ENCODE results near the gene TSPO2. TPM values are rescaled to one million over a fixed set of nuclear protein-coding genes. Genes with fewer than 3 reads are reported as not detected.

The TSPO2 gene, protein sequence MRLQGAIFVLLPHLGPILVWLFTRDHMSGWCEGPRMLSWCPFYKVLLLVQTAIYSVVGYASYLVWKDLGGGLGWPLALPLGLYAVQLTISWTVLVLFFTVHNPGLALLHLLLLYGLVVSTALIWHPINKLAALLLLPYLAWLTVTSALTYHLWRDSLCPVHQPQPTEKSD
- not detected for total RNA-seq

DNA sequence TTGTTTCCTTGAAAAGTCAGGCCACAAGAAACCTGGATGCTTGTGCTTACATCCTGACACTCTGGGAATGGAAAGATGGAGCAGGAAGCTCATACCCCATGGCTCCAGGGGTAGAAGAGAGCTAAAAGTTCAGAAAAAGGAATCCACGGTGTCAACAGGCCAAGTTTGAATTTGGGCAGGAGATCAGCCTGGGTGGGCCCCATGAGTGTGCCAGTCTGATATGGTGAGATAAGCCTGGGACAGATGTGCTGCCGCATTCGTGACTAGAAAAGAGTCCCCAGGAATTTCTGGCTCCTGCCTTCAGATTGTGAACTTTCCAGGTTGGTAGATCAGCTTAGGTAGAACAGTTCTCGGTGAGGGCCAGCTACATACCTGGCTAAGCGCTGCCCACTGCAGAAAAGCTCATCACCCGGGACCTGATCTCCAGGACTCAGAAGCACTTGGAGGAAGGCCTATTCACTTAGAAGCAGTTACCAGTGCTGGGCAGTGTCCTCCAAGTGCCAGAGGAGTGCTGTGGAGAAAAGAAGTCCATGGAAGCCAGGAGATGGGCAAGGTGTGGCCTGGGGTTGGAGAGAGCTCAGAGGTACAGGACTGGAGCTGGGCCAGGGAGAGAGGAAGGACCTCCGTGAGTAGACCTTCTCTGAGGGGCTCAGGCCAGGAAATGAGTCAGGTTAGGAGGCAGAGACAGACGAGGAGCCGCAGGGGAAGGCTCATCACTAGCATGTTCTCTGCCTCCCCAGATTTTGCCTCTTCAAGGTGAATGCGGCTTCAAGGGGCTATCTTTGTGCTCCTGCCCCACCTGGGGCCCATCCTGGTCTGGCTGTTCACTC, at the start of gene TSPO2:
TSS of gene TSPO2 (plus strand) at position 242 of the 830 bp plus-strand sequence. CDS start at position 761, 519 bp downstream.

DNA sequence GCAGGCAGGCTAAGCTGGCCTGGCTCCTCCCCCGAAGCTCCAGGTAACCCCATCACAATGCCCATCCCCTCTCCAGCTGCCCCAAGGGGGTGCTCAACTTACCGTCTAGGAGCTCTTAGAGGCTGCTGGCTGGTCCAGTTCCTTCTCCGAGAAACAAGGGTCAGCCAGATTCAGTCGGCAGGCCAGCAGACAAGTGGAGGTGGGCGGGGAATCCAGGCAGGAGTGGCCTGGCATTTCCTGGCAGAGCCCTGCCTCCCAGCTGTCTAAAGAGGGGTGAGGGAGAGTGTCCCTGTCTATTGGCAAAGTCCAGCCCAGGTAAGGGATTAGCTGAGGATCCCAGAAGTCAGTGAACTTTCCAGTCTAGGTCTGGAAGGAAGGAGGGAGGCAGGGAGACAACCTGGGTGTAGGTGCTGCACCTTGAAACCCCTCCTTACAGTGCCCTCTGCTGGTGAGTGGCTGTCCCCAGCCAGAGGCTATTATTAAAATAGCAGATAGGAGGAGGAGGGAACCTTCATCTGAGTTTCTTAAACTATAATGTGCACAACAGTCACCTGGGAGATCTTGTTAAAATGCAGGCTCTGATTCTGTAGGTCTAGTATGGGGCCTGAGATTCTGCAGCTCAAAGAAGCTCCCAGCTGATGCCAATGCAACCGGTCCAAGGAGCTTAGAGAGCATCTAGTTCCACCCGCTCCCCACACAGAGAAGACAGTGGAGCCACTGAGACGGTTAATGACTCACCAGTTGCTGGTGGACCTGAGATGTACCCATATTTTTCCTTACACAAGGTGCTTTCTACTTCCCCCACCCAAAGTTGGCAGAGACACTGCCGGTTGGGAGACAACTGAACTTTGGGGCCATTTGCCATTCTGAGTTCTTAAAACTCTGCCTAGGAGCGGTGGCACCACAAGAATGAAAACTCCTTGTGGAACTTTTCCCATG, 2.9 kb upstream of the TSPO2 start, which contains the start of gene UNC5CL:
TSS of gene UNC5CL (minus strand) at position 162 of the 939 bp plus-strand sequence. CDS start 4,147 bp downstream, outside the sequence.

DNA sequence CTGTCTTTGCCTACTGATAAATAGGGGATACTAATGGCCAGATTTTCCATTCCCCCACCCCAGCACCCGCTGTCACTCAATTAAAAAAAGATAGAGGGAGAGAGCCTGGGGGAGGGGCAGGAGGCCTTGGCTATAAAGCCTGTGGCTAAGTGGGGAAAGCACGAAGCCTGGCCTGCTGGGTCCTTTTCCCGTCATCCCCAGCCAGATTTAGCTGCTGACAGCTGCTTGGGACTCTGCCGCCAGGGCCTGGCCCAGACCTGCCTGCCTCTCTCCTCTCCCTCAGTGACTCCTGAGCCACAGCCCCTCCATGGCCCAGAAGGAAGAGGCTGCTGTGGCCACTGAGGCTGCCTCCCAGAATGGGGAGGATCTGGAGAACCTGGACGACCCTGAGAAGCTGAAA, 10.8 kb downstream of the TSPO2 start, which contains the start of gene APOBEC2:
TSS of gene APOBEC2 (plus strand) at position 162 of the 400 bp plus-strand sequence. CDS start at position 308, 146 bp downstream.

DNA sequence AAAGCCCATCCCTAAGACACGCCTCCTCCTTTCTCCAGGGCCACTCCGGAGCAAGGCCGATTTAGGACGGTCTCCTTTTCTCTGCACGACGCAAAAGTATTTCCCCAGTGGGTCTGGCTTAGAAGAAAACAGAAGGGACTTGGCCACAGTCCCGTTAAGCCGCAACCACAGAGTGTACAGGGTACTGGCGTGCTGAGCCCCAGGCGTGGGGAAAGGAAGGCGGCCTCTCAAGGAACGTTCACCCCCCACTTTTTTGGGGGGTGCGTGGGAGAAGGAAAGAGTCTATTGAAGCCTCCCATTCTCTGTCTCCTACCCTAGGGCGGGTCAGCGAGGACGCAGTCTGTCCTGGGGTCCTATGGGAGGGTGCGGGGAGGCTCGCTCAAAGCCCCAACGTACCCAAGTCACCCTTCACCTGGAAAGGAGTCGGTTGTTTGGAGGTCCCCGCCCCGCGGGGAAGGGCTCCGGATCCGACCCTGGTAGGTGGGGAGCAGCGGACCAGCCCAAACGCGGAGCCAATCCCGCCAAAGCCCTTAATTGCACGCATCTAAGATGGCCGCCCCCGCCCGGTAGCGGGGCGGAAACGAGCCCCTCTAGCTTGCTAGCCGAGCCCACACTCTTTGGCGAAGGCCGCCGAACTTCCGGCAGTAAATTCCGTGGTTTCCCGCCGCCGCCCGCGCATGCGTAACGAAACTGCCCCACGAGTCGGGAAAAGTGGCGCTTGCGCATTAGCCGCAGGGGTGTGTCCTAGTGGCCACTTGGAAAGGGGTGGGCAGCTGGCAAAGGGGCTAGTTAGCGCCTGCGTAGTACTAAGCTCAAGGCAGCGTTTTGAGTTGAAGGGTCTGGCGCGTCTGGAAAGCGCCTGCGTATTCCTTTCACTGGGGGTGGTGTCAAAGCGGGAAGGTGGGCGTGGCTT, 29.9 kb downstream of the TSPO2 start, which contains the start of gene OARD1:
TSS of gene OARD1 (minus strand) at position 434 of the 913 bp plus-strand sequence. CDS start 722 bp downstream, outside the sequence.

DNA sequence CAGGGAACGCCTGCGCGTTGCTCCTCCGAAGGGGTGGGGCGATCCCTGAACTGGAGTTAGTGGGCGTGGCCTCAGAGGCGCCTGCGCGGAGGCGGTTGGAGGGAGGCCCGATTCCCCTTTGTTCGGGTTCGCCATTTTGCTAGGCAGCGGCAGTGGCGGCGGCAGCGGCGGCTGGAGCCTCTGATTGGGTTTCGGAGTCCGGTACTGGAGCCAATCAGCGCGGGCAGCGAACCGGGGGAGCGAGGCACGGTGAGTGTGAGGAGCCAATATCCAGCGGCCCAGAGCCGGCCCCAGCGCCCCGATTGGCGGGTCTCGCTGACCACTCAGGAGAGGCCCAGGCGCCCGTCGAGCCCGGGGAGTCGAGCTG, 30.6 kb downstream of the TSPO2 start, which contains the start of gene NFYA:
TSS of gene NFYA (plus strand) at position 139 of the 367 bp plus-strand sequence. CDS start 6,116 bp downstream, outside the sequence.

Other genes with a start within 250 kb of the TSPO2 start
- gene UNC5CL, start 3.2 kb upstream of the TSPO2 start, total RNA-seq, result 0.23 TPM
- gene APOBEC2, start 10.7 kb downstream of the TSPO2 start, total RNA-seq, result not detected
- gene OARD1, start 29.9 kb downstream of the TSPO2 start, total RNA-seq, result 16.1 TPM
- gene NFYA, start 30.5 kb downstream of the TSPO2 start, total RNA-seq, result 36.2 TPM
- gene TREML1, start 111.9 kb downstream of the TSPO2 start, total RNA-seq, result not detected
- 8.5 TPM for gene TREM2, start 120.6 kb downstream of the TSPO2 start, total RNA-seq
- gene TREML2, start 158.7 kb downstream of the TSPO2 start, total RNA-seq, result not detected
- gene TREML4, start 185.9 kb downstream of the TSPO2 start, total RNA-seq, result not detected
- not detected for gene TREM1, start 244.2 kb downstream of the TSPO2 start, total RNA-seq